NCI-H748 (cell line): ENCODE data around the gene ZNF70.
A peak's percentile ranks its signal among the peaks of the same experiment; 100 is the strongest.

ENCODE experiments used
- DNase-seq: peaks from one replicate; lab custom pipeline; 2025; ENCODE audit not compliant: unreplicated experiment; lab: John Stamatoyannopoulos, UW

Gene ZNF70

GRCh38 chr22:23720855-23721254 lies 30.1 kb downstream of the ZNF70 start:
- DNase-seq = no peak

GRCh38 chr22:23718371-23719165 lies 32.3 kb downstream of the ZNF70 start:
- DNase-seq = no peak

- DNase-seq = peak; percentile 89
Observed at GRCh38 chr22:23716811-23717801, 33.8 kb downstream of the ZNF70 start.

GRCh38 chr22:23715806-23716375 lies 35.0 kb downstream of the ZNF70 start:
- DNase-seq = no peak

- no peak for DNase-seq
Observed at GRCh38 chr22:23714596-23715578, 36.0 kb downstream of the ZNF70 start.

- DNase-seq = no peak
Observed at GRCh38 chr22:23713696-23714595, 37.0 kb downstream of the ZNF70 start.

- DNase-seq = no peak
Observed at GRCh38 chr22:23712256-23712655, 38.7 kb downstream of the ZNF70 start.

- no peak for DNase-seq
Observed at GRCh38 chr22:23709107-23709506, 41.8 kb downstream of the ZNF70 start.

- no peak for DNase-seq
Observed at GRCh38 chr22:23708270-23708669, 42.6 kb downstream of the ZNF70 start.

- no peak for DNase-seq
Observed at GRCh38 chr22:23705358-23705757, 45.6 kb downstream of the ZNF70 start.

- no peak for DNase-seq
Observed at GRCh38 chr22:23704829-23705228, 46.1 kb downstream of the ZNF70 start.

- no peak for DNase-seq
Observed at GRCh38 chr22:23704062-23704461, 46.9 kb downstream of the ZNF70 start.

GRCh38 chr22:23700706-23701105 lies 50.2 kb downstream of the ZNF70 start:
- no peak for DNase-seq

GRCh38 chr22:23698673-23699235 lies 52.2 kb downstream of the ZNF70 start:
- no peak for DNase-seq

- DNase-seq = no peak
Observed at GRCh38 chr22:23698094-23698493, 52.8 kb downstream of the ZNF70 start.

- DNase-seq = no peak
Observed at GRCh38 chr22:23697031-23697970, 53.6 kb downstream of the ZNF70 start.

GRCh38 chr22:23696326-23696851 lies 54.5 kb downstream of the ZNF70 start:
- no peak for DNase-seq
